ENCODE results near the gene ALDH2. TPM values are rescaled to one million over a fixed set of nuclear protein-coding genes. Genes with fewer than 3 reads are reported as not detected.
"Not testable (repeated sequence)": the region's sequence is repeated elsewhere in the genome, so short reads cannot be mapped to it uniquely, and the experiment has no call there.

ALDH2 gene
- total RNA-seq, 6 experiments from 2014 or later = 12.1 to 43.3 (median 15.8) TPM

DNA sequence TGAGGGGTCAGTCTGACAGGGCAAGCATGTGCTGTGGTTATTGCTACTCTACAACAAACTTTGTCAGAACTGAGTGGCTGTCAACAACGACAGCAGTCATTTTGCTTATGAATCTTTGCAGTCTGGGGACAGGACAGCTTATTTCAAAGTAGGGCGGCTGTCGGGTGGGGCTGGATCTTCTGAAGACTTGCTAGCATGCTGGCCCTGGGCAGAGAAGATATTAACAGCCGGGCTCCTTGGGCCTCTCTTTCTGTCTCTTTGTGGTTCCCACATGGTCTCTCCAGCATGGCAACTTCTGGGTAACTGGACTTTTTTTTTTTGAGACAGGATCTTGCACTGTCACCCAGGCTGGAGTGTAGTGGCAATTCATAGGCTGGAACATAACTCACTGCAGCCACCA, 33.9 kb upstream of the ALDH2 start:
- no peak for DNase-seq
- H3K4me3 Mint-ChIP-seq = no peak overlapping the region
- H3K4me1 Mint-ChIP-seq (ENCODE audit: low read depth) = no peaks in the 10 kb centered on the region
- TF ChIP-seq, protein P1, sequence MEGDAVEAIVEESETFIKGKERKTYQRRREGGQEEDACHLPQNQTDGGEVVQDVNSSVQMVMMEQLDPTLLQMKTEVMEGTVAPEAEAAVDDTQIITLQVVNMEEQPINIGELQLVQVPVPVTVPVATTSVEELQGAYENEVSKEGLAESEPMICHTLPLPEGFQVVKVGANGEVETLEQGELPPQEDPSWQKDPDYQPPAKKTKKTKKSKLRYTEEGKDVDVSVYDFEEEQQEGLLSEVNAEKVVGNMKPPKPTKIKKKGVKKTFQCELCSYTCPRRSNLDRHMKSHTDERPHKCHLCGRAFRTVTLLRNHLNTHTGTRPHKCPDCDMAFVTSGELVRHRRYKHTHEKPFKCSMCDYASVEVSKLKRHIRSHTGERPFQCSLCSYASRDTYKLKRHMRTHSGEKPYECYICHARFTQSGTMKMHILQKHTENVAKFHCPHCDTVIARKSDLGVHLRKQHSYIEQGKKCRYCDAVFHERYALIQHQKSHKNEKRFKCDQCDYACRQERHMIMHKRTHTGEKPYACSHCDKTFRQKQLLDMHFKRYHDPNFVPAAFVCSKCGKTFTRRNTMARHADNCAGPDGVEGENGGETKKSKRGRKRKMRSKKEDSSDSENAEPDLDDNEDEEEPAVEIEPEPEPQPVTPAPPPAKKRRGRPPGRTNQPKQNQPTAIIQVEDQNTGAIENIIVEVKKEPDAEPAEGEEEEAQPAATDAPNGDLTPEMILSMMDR (IDR thresholded peaks at IDR 0.05) = no peak
- no peaks in the 10 kb centered on the region for H3K9me3 Mint-ChIP-seq
- H3K27ac Mint-ChIP-seq = no peak overlapping the region
- peaks cover 5% of the 10 kb centered on the region for H3K36me3 Mint-ChIP-seq (ENCODE audit: low read depth)
- H3K27me3 Mint-ChIP-seq (ENCODE audit: insufficient read depth) = no peaks in the 10 kb centered on the region

DNA sequence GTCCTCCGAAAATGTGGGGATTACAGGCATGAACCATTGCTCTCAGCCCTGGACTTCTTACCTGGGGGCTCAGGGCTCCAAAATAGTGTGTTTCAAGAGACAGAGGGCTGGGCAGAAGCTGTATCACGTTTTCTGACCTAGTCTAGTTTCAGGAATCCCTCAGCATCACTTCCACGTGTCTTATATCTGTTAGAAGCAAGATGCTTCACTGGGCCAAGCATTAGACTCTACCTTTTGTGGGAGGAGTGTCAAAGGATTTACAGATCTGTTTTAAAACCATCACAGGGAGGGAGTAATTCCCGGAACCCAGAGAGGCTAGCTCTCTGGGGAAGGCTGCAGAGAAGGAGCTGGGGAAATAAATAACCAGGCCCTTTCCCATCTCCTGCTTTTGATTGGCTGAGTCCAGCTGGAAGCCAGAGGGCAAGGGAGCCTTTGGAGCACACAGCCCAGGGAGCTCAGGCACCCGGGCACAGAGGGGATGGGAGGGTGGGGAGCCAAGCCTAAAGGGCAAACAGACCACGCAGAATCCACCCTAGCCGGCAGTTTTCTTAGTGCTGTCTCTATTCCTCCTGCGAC, 33.3 kb upstream of the ALDH2 start:
- TF ChIP-seq, protein P1 (IDR thresholded peaks at IDR 0.05) = no peak
- Mint-ChIP-seq H3K9me3 (no peaks in the 10 kb centered on the region), H3K36me3 (ENCODE audit: low read depth) (peaks cover 5% of the 10 kb centered on the region), H3K27me3 (ENCODE audit: insufficient read depth) (no peaks in the 10 kb centered on the region), H3K27ac (no peak overlapping the region), H3K4me1 (ENCODE audit: low read depth) (no peaks in the 10 kb centered on the region), H3K4me3 (no peak overlapping the region)
- DNase-seq = no peak

DNA sequence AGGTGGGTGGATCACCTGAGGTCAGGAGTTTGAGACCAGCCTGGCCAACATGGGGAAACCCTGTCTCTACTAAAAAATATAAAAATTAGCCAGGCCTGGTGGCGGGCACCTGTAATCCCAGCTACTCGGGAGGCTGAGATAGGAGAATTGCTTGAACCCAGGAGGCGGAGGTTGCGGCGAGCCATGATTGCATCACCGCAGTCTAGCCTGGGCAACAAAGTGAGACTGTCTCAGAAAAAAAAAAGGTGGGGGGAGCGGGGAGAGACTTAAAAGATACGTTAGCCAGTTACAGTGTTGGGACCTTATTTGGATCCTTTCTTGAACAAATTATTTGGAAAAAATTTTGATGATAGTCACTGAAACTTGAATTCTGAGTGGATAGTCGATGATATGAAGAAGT, 27.2 kb upstream of the ALDH2 start:
- not testable (repeated sequence) for H3K27me3 Mint-ChIP-seq (ENCODE audit: insufficient read depth); H3K4me1 Mint-ChIP-seq (ENCODE audit: low read depth); DNase-seq; H3K27ac Mint-ChIP-seq; H3K36me3 Mint-ChIP-seq (ENCODE audit: low read depth); H3K9me3 Mint-ChIP-seq; H3K4me3 Mint-ChIP-seq

DNA sequence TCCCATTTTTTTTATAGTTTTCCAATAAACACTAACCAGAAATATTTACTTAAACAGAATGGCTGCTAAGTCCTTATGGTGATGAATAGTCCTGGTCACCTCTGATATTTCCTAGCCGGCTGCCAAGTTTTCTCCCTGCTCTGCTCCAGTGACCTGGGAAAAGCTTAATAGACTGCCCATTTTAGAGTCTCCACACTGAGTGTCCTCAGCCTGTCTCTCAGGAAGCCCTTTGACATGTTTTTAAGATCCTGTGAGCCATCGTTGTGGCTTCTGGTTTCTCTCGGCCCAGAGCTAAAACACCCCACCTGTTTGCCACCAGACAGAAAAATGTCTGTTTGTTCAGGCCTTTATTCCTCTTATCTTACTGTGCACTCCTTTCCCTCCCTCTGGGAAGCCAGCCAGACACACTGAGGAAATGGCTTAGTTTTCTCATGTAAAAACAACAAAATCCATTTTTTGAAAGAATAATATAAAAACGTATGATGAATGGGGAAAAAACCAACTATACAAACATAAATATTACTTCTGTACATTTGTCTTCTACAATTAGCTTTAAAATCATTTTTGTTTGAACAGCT, 25.4 kb upstream of the ALDH2 start:
- TF ChIP-seq, protein P1 (IDR thresholded peaks at IDR 0.05) = no peak
- H3K27me3 Mint-ChIP-seq (ENCODE audit: insufficient read depth) = no peaks in the 10 kb centered on the region
- no peaks in the 10 kb centered on the region for H3K9me3 Mint-ChIP-seq
- H3K27ac Mint-ChIP-seq = no peak overlapping the region
- no peak for DNase-seq
- no peak overlapping the region for H3K4me3 Mint-ChIP-seq
- H3K36me3 Mint-ChIP-seq (ENCODE audit: low read depth) = peaks cover 12% of the 10 kb centered on the region
- H3K4me1 Mint-ChIP-seq (ENCODE audit: low read depth) = no peaks in the 10 kb centered on the region

DNA sequence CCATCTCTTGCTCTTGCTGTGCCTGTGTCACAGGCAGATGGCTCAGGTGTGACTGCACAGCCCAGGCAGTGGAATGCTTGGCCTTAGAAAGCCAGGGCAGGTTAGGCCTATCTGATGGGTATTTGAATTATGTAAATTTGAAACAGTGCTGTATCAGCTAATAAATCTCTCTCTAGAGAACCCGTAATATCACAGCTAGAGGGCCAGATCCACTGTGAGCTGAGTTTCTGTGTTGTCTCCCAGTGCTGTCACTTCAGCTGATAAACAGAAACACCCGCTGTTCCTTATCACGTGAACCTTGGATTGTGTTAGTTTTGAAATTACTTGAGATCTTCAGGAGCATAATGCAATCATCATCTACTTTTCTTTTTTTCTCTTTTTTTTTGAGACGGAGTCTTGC, 21.5 kb upstream of the ALDH2 start:
- H3K36me3 Mint-ChIP-seq (ENCODE audit: low read depth) = peaks cover 7% of the 10 kb centered on the region; the same call in 1 of the 2 replicates
- no peaks in the 10 kb centered on the region for H3K4me1 Mint-ChIP-seq (ENCODE audit: low read depth)
- no peaks in the 10 kb centered on the region; the same call in 1 of the 2 replicates for H3K27me3 Mint-ChIP-seq (ENCODE audit: insufficient read depth)
- no peak overlapping the region for H3K4me3 Mint-ChIP-seq
- no peak overlapping the region for H3K27ac Mint-ChIP-seq
- no peaks in the 10 kb centered on the region for H3K9me3 Mint-ChIP-seq
- no peak for DNase-seq
- TF ChIP-seq, protein P1 (IDR thresholded peaks at IDR 0.05) = no peak

DNA sequence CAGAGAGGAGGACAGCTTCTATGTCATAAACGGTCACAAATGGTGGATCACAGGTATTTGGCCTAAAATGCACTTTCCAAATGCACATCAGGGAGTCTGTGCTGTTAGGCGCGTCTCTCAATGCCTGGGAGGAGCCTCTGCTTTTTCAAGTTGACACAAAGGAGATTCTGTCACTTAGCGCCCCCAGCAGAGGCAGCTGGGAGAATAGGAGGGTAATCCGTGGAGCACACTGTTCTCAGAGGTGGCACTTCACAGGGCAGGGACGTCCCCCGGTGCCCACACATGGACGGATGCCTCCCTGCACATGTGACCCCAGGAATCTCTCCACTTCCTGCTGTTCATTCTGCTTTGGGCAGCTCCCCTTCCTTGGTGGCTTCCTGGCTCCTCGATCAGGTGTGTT, 19.4 kb upstream of the ALDH2 start:
- peaks cover 7% of the 10 kb centered on the region; the same call in 1 of the 2 replicates for H3K36me3 Mint-ChIP-seq (ENCODE audit: low read depth)
- no peaks in the 10 kb centered on the region; the same call in 1 of the 2 replicates for H3K27me3 Mint-ChIP-seq (ENCODE audit: insufficient read depth)
- no peak overlapping the region for H3K27ac Mint-ChIP-seq
- TF ChIP-seq, protein P1 (IDR thresholded peaks at IDR 0.05) = no peak
- DNase-seq = no peak
- no peak overlapping the region for H3K4me3 Mint-ChIP-seq
- no peaks in the 10 kb centered on the region for H3K4me1 Mint-ChIP-seq (ENCODE audit: low read depth)
- no peaks in the 10 kb centered on the region for H3K9me3 Mint-ChIP-seq

All from HFFc6 (cell line).